Mesendoderm (in vitro differentiated cells): ENCODE results near the gene SNX7.

Source experiments
- DNase-seq: peaks from one replicate; pipeline ENCODE4 v3.0.0; 2013
- H2AK5ac ChIP-seq: 2 replicates; pipeline ENCODE4 v1.6.1; 2013; ENCODE audit warnings: low read length, inconsistent platforms
- H2BK120ac ChIP-seq: 2 replicates; pipeline ENCODE4 v1.6.1; 2013; ENCODE audit warnings: low read depth, mild to moderate bottlenecking, low read length, moderate library complexity, mixed read lengths
- H2BK15ac ChIP-seq: replicated peaks from 2 replicates; pipeline ENCODE4 v1.6.1; 2013; ENCODE audit warnings: low read depth, mild to moderate bottlenecking, moderate library complexity
- H2BK5ac ChIP-seq: 2 replicates; pipeline ENCODE4 v1.6.1; 2013; ENCODE audit warnings: low read length, inconsistent platforms
- H3K18ac ChIP-seq: 2 replicates; pipeline ENCODE4 v1.6.1; 2013; ENCODE audit warnings: mild to moderate bottlenecking, low read length, mixed read lengths
- H3K23ac ChIP-seq: one replicate; pipeline ENCODE4 v1.6.1; 2013; ENCODE audit warnings: low read length
- H3K27ac ChIP-seq: 2 replicates; pipeline ENCODE4 v1.5.1; 2013; ENCODE audit warnings: low read depth, mild to moderate bottlenecking, inconsistent platforms, low read length, moderate library complexity
- H3K27me3 ChIP-seq: 2 replicates; pipeline ENCODE4 v1.6.1; 2013; ENCODE audit warnings: low read length, control low read depth, mild to moderate bottlenecking, inconsistent platforms; ENCODE audit not compliant: insufficient read depth, poor library complexity
- H3K36me3 ChIP-seq: 2 replicates; pipeline ENCODE4 v1.6.1; 2013; ENCODE audit warnings: low read length, inconsistent platforms; ENCODE audit not compliant: control insufficient read depth, insufficient read depth
- H3K4ac ChIP-seq: one replicate; pipeline ENCODE4 v1.6.1; 2013; ENCODE audit warnings: low read depth, mild to moderate bottlenecking, low read length, moderate library complexity
- H3K4me1 ChIP-seq: 2 replicates; pipeline ENCODE4 v1.6.1; 2013; ENCODE audit warnings: low read depth, low read length, inconsistent platforms; ENCODE audit not compliant: control insufficient read depth
- H3K4me2 ChIP-seq: 2 replicates; pipeline ENCODE4 v1.6.1; 2013; ENCODE audit warnings: low read length
- H3K4me3 ChIP-seq: 2 replicates; pipeline ENCODE4 v1.5.1; 2013; ENCODE audit warnings: mild to moderate bottlenecking, low read length
- H3K56ac ChIP-seq: one replicate; pipeline ENCODE4 v1.6.1; 2013; ENCODE audit warnings: low read length
- H3K79me1 ChIP-seq: 2 replicates; pipeline ENCODE4 v1.6.1; 2013; ENCODE audit warnings: low read length, inconsistent platforms
- H3K79me2 ChIP-seq: 2 replicates; pipeline ENCODE4 v1.6.1; 2013; ENCODE audit warnings: mild to moderate bottlenecking, low read length; ENCODE audit not compliant: control insufficient read depth, insufficient read depth
- H3K9ac ChIP-seq: 2 replicates; pipeline ENCODE4 v1.6.1; 2013; ENCODE audit warnings: low read length, inconsistent platforms
- H4K5ac ChIP-seq: one replicate; pipeline ENCODE4 v1.6.1; 2013; ENCODE audit warnings: low read length
- H4K8ac ChIP-seq: one replicate; pipeline ENCODE4 v1.6.1; 2013; ENCODE audit warnings: low read depth, mild to moderate bottlenecking, control low read depth, low read length, moderate library complexity
- WGBS: extraction: QIAGEN DNeasy Blood & Tissue Kit; methylation state at CpG from one replicate; pipeline ENCODE4 v1.1.7; 2013; ENCODE audit warnings: low lambda C conversion rate, missing lambda C conversion rate; ENCODE audit not compliant: insufficient coverage; ENCODE audit errors: extremely low coverage; 5-methylcytosine and 5-hydroxymethylcytosine counted together

The SNX7 gene

DNA sequence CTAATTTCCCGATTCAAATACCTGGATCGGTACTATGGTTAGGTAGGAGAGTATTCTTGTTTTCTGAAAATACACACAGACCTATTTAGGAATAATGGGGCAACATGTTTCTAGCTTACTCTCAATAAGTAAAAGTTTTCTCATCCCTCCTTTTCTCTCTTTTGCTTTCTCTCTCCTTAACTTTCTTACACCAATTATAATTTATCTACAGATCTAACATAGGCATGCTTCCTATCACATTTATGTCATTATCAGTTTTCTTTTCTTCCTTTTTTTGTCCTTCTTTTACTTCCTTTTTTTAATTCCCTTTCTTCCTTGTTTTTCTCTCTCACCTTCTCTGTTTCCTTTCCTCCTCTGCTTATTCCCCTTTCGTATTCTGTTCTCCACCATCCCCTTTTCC lies 20.3 kb downstream of the SNX7 start:
- H3K79me2 ChIP-seq: no peaks in the 10 kb centered on the region
- whole genome bisulfite sequencing: no CpG with 5 or more reads among the region's 3 CpGs
- H3K56ac ChIP-seq: no peak overlapping the region

DNA sequence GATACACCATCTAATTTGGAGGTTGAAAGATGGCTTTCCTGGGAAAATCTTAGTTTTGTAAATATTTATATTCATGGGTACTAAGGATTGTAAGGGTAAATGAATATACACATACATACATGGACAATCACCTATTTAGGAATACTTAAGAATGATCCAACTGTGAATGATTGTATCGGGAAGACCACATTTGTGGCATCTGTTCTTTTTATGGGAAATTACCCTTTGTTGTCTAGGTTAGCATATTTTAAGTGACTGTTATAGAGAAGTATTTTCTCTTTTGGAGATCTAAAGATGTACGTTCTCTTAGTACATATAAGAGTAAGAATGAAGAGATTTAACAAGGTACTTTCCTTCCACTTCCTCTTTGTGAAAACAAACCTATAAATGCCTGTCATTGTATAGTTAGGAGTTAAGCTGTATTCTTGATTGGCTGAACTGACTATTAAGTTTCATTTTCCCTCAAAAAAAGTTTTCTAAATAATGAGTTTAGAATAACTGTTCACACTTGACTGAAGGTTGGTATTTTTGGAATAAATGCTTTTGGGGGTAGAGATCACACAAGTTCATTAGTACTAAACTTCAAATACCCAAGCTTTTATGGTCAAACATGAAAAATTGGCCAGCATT lies 26.7 kb downstream of the SNX7 start:
- H3K4me1 ChIP-seq: no peaks in the 10 kb centered on the region
- no peak overlapping the region for H4K5ac ChIP-seq
- H2BK120ac ChIP-seq: no peak overlapping the region
- H4K8ac ChIP-seq: no peak overlapping the region
- H2BK5ac ChIP-seq: no peak overlapping the region
- no peak overlapping the region for H2AK5ac ChIP-seq
- H2BK15ac ChIP-seq: no peak overlapping the region
- no peak overlapping the region for H3K4me3 ChIP-seq
- H3K18ac ChIP-seq: no peak overlapping the region
- no peak overlapping the region for H3K23ac ChIP-seq
- DNase-seq: no peak
- no peaks in the 10 kb centered on the region for H3K79me2 ChIP-seq
- H3K27ac ChIP-seq: no peak overlapping the region
- no peak overlapping the region for H3K4me2 ChIP-seq
- no peaks in the 10 kb centered on the region for H3K27me3 ChIP-seq
- H3K79me1 ChIP-seq: no peaks in the 10 kb centered on the region
- H3K36me3 ChIP-seq: no peaks in the 10 kb centered on the region
- WGBS: no CpG with 5 or more reads among the region's 2 CpGs
- H3K4ac ChIP-seq: no peak overlapping the region
- H3K56ac ChIP-seq: no peak overlapping the region
- H3K9ac ChIP-seq: no peak overlapping the region

More for the DNA sequence above, 20.3 kb downstream of the SNX7 start:
- Histone ChIP-seq H3K4me1 (no peaks in the 10 kb centered on the region), H3K27me3 (no peaks in the 10 kb centered on the region), H3K9ac (no peak overlapping the region), H3K18ac (no peak overlapping the region), H3K4me2 (no peak overlapping the region), H3K79me1 (no peaks in the 10 kb centered on the region), H4K8ac (no peak overlapping the region), H2BK15ac (no peak overlapping the region), H3K36me3 (no peaks in the 10 kb centered on the region), H3K23ac (no peak overlapping the region), H2BK120ac (no peak overlapping the region), H2AK5ac (no peak overlapping the region), H3K4me3 (no peak overlapping the region), H3K4ac (no peak overlapping the region), H3K27ac (no peak overlapping the region), H2BK5ac (no peak overlapping the region), H4K5ac (no peak overlapping the region)
- DNase-seq: no peak

DNA sequence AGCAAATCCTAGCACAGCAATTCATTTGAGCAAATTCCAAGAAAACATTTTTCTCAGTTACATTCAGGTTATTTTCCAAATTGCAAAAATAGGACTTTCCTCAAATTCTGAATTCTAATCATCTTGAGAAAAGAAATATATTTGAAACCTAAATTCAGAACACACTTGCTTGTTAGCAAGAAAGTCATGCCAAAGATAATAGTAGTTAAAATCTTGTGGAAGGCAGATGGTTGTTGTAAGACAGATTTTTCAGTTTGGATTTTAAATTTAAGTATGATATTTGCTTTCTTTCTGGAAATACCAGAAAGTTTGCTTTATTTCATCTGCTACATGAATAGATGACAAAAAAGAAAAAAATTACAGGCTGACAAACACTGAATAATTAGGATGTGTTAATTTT lies 29.1 kb downstream of the SNX7 start:
- H4K5ac ChIP-seq: no peak overlapping the region
- no peak overlapping the region for H3K9ac ChIP-seq
- H3K4ac ChIP-seq: no peak overlapping the region
- no peaks in the 10 kb centered on the region for H3K36me3 ChIP-seq
- H3K56ac ChIP-seq: no peak overlapping the region
- no peak overlapping the region for H3K4me2 ChIP-seq
- H3K4me3 ChIP-seq: no peak overlapping the region
- no peak overlapping the region for H2AK5ac ChIP-seq
- no peaks in the 10 kb centered on the region for H3K79me2 ChIP-seq
- H2BK120ac ChIP-seq: no peak overlapping the region
- H3K27me3 ChIP-seq: no peaks in the 10 kb centered on the region
- H3K4me1 ChIP-seq: no peaks in the 10 kb centered on the region
- no peak overlapping the region for H3K18ac ChIP-seq
- no peak overlapping the region for H4K8ac ChIP-seq
- no peaks in the 10 kb centered on the region for H3K79me1 ChIP-seq
- no peak overlapping the region for H2BK15ac ChIP-seq
- no peak overlapping the region for H3K23ac ChIP-seq
- no peak for DNase-seq
- no peak overlapping the region for H2BK5ac ChIP-seq
- H3K27ac ChIP-seq: no peak overlapping the region

DNA sequence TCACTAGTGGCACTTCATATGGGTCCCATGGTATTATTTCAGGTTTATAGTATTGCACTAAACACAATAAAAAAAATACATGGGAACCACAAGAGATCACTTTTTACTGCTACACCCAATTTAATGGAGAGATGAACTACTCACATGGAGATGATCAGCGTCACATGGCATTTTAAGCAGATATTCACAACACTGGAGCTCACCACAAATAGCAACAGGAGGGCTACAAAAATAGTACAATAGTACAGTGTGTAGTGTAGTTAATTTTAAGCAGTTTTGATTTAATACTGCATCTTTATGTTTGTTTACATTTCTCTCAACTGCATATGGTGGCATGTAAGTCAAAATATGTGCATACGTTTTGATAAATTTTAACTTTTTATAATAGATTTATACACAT lies 31.0 kb downstream of the SNX7 start:
- Histone ChIP-seq H4K5ac (no peak overlapping the region), H2BK5ac (no peak overlapping the region), H3K36me3 (no peaks in the 10 kb centered on the region), H4K8ac (no peak overlapping the region), H3K56ac (no peak overlapping the region), H3K4me1 (no peaks in the 10 kb centered on the region), H3K4me3 (no peak overlapping the region), H3K4me2 (no peak overlapping the region), H3K27me3 (no peaks in the 10 kb centered on the region), H2BK15ac (no peak overlapping the region), H2AK5ac (no peak overlapping the region), H3K27ac (no peak overlapping the region), H2BK120ac (no peak overlapping the region), H3K79me1 (no peaks in the 10 kb centered on the region), H3K4ac (no peak overlapping the region), H3K79me2 (no peaks in the 10 kb centered on the region), H3K18ac (no peak overlapping the region), H3K23ac (no peak overlapping the region), H3K9ac (no peak overlapping the region)
- WGBS: no CpG with 5 or more reads among the region's 2 CpGs
- no peak for DNase-seq

DNA sequence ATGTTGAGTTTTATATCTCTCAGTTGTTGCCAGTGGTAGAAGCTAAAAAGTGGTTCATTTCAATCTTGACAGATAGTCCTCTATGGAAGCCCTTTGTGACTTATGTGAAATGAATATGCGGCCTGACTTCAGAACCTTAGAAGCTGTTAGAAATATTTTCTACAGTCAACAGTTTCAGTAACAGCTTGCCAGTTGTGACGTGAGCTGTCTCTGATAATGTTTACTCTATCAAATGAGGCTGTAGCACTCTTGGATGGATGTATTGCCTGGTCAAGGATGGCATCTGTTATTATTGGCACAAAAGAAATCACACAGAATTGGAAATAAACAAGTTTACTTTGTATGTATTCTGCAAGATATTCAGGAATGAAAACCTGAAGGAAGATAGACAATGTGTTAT lies 31.9 kb downstream of the SNX7 start:
- Histone ChIP-seq H3K56ac (no peak overlapping the region), H2BK15ac (no peak overlapping the region), H2BK120ac (no peak overlapping the region), H3K4me3 (no peak overlapping the region), H3K18ac (no peak overlapping the region), H2AK5ac (no peak overlapping the region), H3K4me1 (no peaks in the 10 kb centered on the region), H3K79me2 (no peaks in the 10 kb centered on the region), H4K8ac (no peak overlapping the region), H3K4ac (no peak overlapping the region), H4K5ac (no peak overlapping the region), H2BK5ac (no peak overlapping the region), H3K27me3 (no peaks in the 10 kb centered on the region), H3K36me3 (no peaks in the 10 kb centered on the region), H3K79me1 (no peaks in the 10 kb centered on the region), H3K9ac (no peak overlapping the region), H3K4me2 (no peak overlapping the region), H3K27ac (no peak overlapping the region), H3K23ac (no peak overlapping the region)
- DNase-seq: no peak
- no CpG with 5 or more reads among the region's 2 CpGs for WGBS

DNA sequence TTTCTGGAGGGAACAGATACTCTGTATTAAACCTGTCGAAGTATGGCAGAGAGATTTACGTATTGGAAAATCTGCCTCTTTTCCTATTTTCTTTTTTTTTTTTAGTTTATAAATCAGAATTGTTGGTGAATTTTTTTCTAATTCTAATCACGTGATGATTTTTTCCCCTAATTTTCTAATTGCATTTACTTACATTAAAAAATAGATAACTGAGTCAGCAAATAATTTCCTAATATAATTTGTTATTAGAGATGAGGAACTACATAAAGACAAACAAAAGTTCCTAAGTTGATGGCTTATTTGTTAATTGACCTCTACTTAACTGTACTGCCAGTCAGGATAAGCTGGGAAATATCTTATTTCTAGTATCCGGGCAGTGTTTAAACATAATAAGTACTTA lies 34.6 kb downstream of the SNX7 start:
- Histone ChIP-seq H3K4me3 (no peak overlapping the region), H3K27ac (no peak overlapping the region), H4K5ac (no peak overlapping the region), H4K8ac (no peak overlapping the region), H2BK5ac (no peak overlapping the region), H3K79me1 (no peaks in the 10 kb centered on the region), H3K56ac (no peak overlapping the region), H3K79me2 (no peaks in the 10 kb centered on the region), H3K9ac (no peak overlapping the region), H3K23ac (no peak overlapping the region), H2BK15ac (no peak overlapping the region), H3K36me3 (no peaks in the 10 kb centered on the region), H3K4ac (no peak overlapping the region), H3K27me3 (no peaks in the 10 kb centered on the region), H3K18ac (no peak overlapping the region), H2AK5ac (no peak overlapping the region), H3K4me2 (no peak overlapping the region), H2BK120ac (no peak overlapping the region), H3K4me1 (no peaks in the 10 kb centered on the region)
- no peak for DNase-seq
- no CpG with 5 or more reads among the region's 4 CpGs for WGBS
